Retinal pigment epithelial cell (primary cell): ENCODE results near the gene CD81.
A peak's percentile ranks its signal among the peaks of the same experiment; 100 is the strongest.

ENCODE experiments used
- DNase-seq: peaks from one replicate; pipeline ENCODE4 v3.0.0-alpha.2; 2010; ENCODE audit warnings: low read depth
- H3K4me3 ChIP-seq: 2 replicates; pipeline ENCODE4 v1.5.1; 2011; ENCODE audit warnings: mild to moderate bottlenecking, low read length, control low read depth, moderate library complexity
- TF ChIP-seq, protein P1 (sequence below): conservative IDR thresholded peaks from 2 replicates; pipeline ENCODE4 v1.5.1; 2011; ENCODE audit warnings: low read depth, low read length, control low read depth, inconsistent platforms

The CD81 gene

GRCh38 chr11:2415171-2415570, 38.1 kb downstream of the CD81 start:
- TF ChIP-seq, protein P1, sequence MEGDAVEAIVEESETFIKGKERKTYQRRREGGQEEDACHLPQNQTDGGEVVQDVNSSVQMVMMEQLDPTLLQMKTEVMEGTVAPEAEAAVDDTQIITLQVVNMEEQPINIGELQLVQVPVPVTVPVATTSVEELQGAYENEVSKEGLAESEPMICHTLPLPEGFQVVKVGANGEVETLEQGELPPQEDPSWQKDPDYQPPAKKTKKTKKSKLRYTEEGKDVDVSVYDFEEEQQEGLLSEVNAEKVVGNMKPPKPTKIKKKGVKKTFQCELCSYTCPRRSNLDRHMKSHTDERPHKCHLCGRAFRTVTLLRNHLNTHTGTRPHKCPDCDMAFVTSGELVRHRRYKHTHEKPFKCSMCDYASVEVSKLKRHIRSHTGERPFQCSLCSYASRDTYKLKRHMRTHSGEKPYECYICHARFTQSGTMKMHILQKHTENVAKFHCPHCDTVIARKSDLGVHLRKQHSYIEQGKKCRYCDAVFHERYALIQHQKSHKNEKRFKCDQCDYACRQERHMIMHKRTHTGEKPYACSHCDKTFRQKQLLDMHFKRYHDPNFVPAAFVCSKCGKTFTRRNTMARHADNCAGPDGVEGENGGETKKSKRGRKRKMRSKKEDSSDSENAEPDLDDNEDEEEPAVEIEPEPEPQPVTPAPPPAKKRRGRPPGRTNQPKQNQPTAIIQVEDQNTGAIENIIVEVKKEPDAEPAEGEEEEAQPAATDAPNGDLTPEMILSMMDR: no peak
- DNase-seq: no peak

DNA sequence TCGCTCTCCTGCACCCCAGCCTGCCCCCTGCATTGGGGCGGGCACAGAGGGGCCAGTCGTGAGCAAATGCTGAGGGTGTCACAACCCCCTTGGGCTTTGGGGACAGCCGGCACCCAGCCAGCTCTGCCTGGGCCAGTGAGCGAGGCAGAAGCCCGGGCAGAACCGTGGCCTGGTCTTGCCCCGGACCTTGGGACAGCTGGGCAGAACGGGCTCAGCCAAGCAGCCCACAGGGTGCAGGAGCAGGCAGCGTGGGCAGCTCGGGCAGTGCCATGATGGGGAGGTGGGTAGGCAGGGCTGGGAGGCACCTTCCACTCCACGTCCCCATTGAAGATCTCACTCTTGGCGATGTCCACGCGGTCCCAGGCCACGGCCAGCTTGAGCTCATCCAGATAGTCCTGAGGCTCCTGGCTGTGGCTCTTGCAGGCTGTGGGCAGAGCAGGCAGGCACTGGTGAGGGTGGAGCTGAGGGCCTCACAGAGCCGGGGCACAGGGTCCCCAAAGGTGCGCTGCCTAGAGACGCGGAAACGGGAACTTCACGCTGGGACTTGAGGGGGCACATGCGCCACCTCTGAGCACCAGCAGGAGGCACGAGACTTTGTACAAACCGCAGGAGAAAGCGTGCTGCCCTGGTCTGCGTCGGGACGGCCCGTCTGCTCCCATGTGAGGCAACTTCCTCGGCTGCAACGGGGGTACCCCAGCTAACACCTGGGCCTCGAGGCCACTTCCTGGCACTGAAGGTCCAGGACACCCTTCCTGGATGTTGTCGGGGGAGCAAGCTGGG, 38.7 kb downstream of the CD81 start:
- H3K4me3 ChIP-seq: no peak overlapping the region
- no peak for DNase-seq
- TF ChIP-seq, protein P1: no peak

More at GRCh38 chr11:2415171-2415570, 38.1 kb downstream of the CD81 start:
- no peak overlapping the region for H3K4me3 ChIP-seq

- TF ChIP-seq, protein P1: no peak
- no peak overlapping the region for H3K4me3 ChIP-seq
- DNase-seq: no peak
These were observed 39.7 kb downstream of the CD81 start for GRCh38 chr11:2416765-2417164.

DNA sequence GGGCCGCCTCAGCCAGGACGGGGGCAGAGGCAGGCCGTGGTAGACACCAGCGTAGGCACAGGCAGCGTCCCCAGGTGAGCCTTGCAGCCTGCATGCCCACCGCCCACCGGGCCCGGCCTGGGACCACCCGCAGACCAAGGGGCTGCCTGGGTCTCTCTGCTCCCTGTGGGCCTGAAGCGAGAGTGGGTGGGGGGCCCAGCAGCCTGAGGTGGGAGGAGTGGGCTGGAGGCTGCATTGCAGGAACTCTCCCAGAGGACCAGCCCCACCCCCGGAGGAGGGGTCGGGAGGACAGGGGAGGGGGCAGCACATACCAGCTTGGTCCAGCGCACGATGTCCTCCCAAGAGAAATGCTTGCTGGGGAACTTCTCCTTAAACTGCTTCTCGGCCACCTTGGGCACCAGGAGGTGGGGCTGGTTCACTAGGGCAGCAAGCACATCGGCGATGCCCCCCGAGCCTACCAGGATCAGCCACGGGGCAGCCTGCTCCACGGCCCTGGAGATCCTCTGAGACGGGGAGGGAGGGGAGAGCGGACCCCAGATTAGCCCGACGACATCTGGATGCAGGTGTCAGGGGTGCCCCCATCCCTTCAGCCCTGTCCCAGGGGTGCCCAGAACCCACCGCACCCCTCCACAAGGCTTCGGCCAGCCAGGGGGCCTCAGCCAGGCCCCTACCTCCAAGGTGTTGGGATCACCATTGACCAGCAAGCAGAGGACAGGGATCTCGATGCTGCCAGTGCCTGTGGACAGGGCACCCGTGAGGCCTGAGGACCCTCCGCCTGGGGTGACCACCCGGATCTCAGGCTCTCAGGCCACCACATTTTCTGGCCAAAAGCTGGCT, 41.0 kb downstream of the CD81 start:
- H3K4me3 ChIP-seq: no peak overlapping the region
- DNase-seq: no peak
- TF ChIP-seq, protein P1: no peak

GRCh38 chr11:2418693-2419360, 41.7 kb downstream of the CD81 start:
- DNase-seq: no peak
- TF ChIP-seq, protein P1: no peak
- no peak overlapping the region for H3K4me3 ChIP-seq

DNA sequence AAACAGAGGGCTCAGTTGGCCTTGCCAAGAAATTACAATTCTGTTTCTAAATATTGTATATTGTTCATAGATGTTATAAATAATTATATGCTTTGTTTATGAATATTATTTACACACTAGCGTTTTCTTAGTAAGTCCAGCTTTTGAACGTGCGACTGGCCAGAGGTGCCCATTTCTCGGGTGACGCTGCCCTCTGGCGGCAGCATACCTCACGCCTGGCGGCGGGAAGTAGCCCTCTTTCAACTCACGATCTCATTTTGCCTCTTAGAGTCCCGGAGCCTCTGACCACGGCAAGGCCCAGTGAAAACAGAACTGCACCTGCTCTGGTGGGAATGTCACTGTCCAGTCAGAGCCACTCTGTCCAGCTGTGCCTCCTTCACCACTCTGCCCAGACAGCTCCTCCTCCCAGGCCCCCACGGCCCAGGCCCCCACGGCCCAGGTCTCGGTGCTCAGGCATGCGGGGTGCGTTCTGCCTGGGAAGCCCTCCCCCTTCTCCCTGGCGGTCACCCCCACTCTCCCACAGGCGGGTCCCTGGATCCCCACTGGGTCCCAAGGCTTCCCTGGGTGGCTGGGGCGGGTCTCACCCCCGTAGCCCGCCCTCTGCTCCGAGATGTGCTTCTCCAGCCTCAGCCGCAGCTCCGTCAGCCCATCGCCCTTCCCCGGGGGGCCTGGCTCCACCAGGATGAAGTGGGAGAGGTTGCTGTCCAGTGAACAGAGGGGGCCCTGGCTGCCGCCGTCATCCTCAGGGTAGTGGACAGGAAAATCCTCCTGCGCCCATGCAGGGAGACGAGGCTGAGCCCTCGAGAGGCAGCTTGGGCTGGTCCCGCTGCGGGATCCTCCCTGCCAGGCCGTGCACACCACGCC, 42.8 kb downstream of the CD81 start:
- H3K4me3 ChIP-seq: no peak overlapping the region
- no peak for DNase-seq
- TF ChIP-seq, protein P1: peak; percentile 91
